Brain microvascular endothelial cell (primary cell): ENCODE measurements around the gene KIAA2012.

Experiments used
- DNase-seq: peaks from one replicate; pipeline ENCODE4 v3.0.0-alpha.2; 2020
- H3K27ac ChIP-seq: fragments of 250-450 bp; sonication (Bioruptor Pico); 2 replicates; pipeline ENCODE4 v1.5.1; 2020; ENCODE audit warnings: mild to moderate bottlenecking, moderate library complexity
- H3K27me3 ChIP-seq: fragments of 250-450 bp; sonication (Bioruptor Pico); replicated peaks from 2 replicates; pipeline ENCODE4 v1.5.1; 2020; ENCODE audit warnings: mild to moderate bottlenecking
- H3K36me3 ChIP-seq: fragments of 250-450 bp; sonication (Bioruptor Pico); replicated peaks from 2 replicates; pipeline ENCODE4 v1.5.1; 2020; ENCODE audit warnings: mild to moderate bottlenecking
- H3K4me3 ChIP-seq: 2 replicates; pipeline ENCODE4 v1.5.1; 2011; ENCODE audit warnings: low read depth, mild to moderate bottlenecking, control low read depth, low read length, moderate library complexity
- CTCF ChIP-seq: IDR thresholded peaks from 2 replicates; pipeline ENCODE4 v1.5.1; 2011; ENCODE audit warnings: low read depth, mild to moderate bottlenecking, moderate library complexity, low read length, control low read depth, inconsistent platforms; ENCODE audit errors: missing control alignments
- in situ Hi-C: cut with HindIII; loops from 2 replicates; pipeline ENCODE4 v1.10.0; 2017; ENCODE audit warnings: low sequenced_read_pairs, low pct_ligation_motif_present

The KIAA2012 gene

GRCh38 chr2:202049092-202049728 is 23.8 kb upstream of the KIAA2012 start:
- DNase-seq: no peak
- Histone ChIP-seq H3K36me3 (no peaks in the 10 kb centered on the region), H3K27ac (no peak overlapping the region), H3K27me3 (no peaks in the 10 kb centered on the region), H3K4me3 (no peak overlapping the region)
- in situ Hi-C loops: no loop called here
- no peak for TF ChIP-seq CTCF

GRCh38 chr2:202049840-202050239 is 23.2 kb upstream of the KIAA2012 start:
- no peak for TF ChIP-seq CTCF
- in situ Hi-C loops: no loop called here

GRCh38 chr2:202050652-202051051 is 22.4 kb upstream of the KIAA2012 start:
- no peak for TF ChIP-seq CTCF
- no peak for DNase-seq
- in situ Hi-C loops: no loop called here
- Histone ChIP-seq H3K36me3 (no peaks in the 10 kb centered on the region), H3K27me3 (no peaks in the 10 kb centered on the region), H3K27ac (no peak overlapping the region), H3K4me3 (no peak overlapping the region)

More at GRCh38 chr2:202049840-202050239, 23.2 kb upstream of the KIAA2012 start:
- no peaks in the 10 kb centered on the region for H3K36me3 ChIP-seq
- H3K4me3 ChIP-seq: no peak overlapping the region
- no peak for DNase-seq
- no peak overlapping the region for H3K27ac ChIP-seq
- no peaks in the 10 kb centered on the region for H3K27me3 ChIP-seq

- Histone ChIP-seq H3K36me3 (no peaks in the 10 kb centered on the region), H3K27ac (no peak overlapping the region), H3K4me3 (no peak overlapping the region), H3K27me3 (no peaks in the 10 kb centered on the region)
- in situ Hi-C loops: no loop called here
- no peak for TF ChIP-seq CTCF
- no peak for DNase-seq
These were observed 21.4 kb upstream of the KIAA2012 start for GRCh38 chr2:202051499-202052161.

GRCh38 chr2:202052235-202052634 is 20.8 kb upstream of the KIAA2012 start:
- Histone ChIP-seq H3K36me3 (no peaks in the 10 kb centered on the region), H3K4me3 (no peak overlapping the region), H3K27me3 (no peaks in the 10 kb centered on the region), H3K27ac (no peak overlapping the region)
- DNase-seq: no peak
- in situ Hi-C loops: no loop called here
- no peak for TF ChIP-seq CTCF
